HG03354 (cell line): Measurements from ENCODE around the gene EFCC1.
A peak's percentile ranks its signal among the peaks of the same experiment; 100 is the strongest.

ENCODE experiments used
- ATAC-seq: cut with Tn5 transposase; IDR thresholded peaks from one replicate; pipeline ENCODE4 v1.9.1; 2021; ENCODE audit warnings: mild to moderate bottlenecking; ENCODE audit not compliant: unreplicated experiment, poor library complexity, severe bottlenecking

The EFCC1 gene

GRCh38 chr3:129026728-129027543, 25.8 kb downstream of the EFCC1 start:
- ATAC-seq: peak; percentile 99

- ATAC-seq: no peak
Observed at GRCh38 chr3:129027544-129027880, 26.4 kb downstream of the EFCC1 start.

GRCh38 chr3:129028866-129029265, 27.8 kb downstream of the EFCC1 start:
- ATAC-seq: no peak

- no peak for ATAC-seq
Observed at GRCh38 chr3:129030611-129031010, 29.5 kb downstream of the EFCC1 start.

DNA sequence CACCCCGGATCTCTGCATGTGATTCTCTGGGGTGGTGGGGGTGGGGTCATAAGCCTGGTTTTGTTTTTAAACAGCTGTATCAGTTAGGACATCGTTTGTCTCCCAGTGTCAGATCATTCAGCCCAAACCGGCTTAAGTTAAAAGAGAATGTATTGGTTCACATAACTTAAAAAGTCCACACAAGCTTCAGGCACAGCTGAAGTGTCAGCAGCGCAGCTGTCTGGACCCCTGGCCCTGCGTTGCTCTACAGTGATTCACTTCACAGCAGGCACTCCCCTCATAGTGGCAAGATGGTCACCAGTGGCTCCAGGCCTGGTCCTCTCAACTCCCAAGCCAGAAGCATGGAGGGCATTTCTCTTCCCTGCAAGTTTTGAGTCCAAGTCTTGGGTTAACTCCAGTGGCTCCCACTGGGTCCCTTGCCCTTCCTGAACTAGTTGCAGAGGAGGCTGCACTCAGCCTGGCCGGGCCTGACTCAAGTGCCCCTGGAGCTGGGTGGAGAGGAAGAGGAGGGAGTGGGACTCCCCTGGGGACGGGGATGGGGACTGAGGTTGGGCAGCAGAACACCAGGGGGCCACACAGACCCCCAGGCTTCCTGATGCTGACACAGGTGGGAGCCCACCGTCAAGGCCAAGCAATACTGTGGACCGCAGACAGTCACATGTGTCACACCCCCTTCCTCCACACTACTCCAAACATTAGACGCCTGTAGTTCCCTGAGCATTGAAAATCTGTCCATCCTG, 30.5 kb downstream of the EFCC1 start:
- ATAC-seq: no peak

DNA sequence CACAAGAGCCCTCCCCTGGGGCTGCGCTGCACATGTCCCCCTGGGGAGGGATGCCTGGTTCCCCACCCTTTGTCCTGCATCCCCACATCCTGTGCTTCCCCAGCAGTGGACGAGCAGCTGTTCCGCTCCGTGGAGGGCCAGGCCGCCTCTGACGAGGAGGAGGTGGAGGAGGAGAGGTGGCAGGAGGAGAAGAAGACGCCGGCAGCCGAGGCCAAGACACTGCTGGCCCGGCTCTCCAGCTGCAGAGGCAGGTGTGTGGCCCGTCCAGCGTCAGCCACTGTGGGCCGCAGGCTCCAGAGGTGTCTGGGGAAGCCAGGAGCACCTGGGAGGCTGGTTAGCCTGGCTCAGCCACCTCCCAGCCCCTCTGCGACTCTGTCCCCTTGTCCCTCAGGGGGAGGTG, 31.6 kb downstream of the EFCC1 start:
- no peak for ATAC-seq

DNA sequence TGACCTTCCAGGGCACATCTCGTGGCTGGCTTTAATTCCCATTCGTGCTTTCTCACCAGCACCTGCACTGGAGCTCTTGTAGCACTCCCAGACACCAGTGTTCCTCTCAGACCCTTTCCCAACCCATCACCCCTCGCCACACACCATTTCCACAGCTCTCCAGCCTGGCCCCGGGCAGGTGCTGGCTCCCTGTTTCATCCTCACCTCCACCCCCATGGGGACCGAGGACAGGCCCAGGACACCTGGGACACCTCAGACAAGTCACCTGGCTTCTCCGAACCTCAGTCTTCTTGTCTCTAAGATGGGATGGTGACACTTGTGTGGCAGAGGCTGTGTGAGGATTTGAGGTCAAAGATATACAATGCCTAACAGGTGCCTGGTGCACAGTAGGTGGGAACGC, 32.0 kb downstream of the EFCC1 start:
- ATAC-seq: no peak

GRCh38 chr3:129033633-129034321, 32.7 kb downstream of the EFCC1 start:
- no peak for ATAC-seq

DNA sequence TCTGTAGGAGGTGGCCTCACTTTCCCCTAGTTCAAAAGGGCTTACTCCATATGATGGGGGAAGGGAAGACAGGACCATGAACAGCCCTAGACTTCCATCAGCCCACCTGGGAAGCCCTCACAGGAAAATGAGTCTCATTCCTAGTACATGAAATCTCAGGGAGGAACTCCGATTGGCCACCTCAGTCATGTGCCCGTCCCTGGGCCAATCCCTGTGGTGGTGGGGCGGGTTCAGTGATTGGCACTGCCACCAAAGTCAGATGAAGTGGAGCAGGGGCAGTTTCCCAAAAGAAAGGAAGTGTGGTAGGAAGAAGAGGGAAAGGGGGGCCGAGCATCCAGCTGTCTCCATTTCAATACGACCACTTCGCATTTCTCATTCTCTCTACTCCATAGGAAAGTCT, 33.5 kb downstream of the EFCC1 start:
- ATAC-seq: no peak

DNA sequence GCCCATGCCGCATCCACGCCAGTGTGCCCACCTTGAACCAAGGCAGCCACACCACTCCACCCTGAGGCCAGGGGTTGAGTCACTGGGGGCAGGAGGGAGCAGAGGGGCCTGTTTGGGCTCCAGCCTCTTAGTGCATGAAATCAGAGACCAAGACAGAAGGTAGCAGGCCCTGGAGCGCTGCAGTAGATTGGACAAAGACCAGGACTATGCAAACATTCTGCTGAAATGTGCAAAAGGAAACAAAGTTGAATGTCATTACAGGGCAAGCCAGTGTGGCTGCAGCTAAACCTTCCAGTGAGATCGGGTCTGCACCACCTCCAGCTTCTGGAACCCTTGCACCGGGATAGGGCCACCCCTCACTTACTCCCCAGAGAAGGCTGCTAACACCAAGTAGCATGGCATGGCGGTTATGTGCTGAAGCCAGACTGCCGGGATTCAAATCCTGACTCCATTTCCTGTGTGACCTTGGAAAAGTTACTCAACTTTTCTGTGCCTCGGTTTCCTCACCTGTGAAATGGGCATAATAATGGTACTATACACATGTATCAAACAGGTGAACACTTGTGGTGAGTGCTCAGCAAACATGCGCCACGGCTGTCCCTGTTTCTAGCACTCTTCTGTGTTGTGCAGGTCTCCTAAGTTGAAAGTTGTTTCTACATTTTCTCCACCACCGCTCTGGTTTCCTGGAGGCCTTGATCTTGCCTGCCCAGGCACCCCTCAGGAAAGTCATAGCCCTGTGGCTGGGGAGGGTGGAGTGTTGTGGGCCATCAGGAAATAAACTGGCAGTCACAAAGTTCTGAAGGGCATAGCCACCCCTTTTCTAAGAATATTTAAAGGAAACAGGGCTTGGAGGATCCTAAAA, 34.5 kb downstream of the EFCC1 start:
- ATAC-seq: no peak

DNA sequence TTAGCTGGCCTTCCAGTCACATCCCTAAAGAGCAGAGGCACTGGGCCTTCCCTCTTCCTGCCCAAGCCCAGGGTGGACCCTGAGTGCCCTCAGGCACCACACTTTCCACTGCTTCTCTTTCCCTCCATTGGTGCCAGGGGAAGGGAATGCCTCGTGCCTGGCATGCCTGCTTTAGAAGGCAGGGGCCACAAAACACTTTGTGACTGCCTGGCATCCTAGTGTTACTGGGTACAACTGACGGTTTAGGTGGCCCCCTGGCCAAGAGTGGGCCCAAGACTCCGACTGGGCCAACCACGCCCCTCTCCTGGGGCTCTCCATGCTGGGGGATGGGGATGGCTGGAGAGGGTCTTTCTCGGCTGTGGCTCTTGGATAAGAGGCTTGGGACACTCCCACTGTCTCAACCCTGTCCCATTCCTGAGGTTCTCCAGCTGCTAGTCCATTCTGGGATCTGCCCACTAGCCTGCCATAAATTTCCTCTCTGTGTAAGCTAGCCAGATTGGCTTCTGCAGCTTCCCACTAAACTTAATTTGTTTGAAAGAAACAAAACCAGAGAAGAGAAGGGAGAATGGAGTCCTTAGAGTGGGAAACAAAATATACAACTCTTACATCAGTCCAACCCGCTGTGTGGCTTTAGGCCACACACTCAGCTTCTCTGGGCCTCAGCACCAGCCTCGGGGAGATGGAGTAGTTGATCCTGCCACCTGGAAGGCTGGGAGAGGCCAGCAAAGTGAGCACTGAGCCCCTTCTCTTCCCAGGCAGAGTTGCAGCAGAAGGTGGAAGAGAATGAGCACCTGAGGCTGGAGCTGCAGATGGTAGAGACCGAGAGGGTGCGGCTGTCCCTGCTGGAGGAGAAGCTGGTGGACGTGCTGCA, 35.4 kb downstream of the EFCC1 start:
- no peak for ATAC-seq

- ATAC-seq: no peak
Observed at GRCh38 chr3:129037093-129037419, 36.0 kb downstream of the EFCC1 start.

DNA sequence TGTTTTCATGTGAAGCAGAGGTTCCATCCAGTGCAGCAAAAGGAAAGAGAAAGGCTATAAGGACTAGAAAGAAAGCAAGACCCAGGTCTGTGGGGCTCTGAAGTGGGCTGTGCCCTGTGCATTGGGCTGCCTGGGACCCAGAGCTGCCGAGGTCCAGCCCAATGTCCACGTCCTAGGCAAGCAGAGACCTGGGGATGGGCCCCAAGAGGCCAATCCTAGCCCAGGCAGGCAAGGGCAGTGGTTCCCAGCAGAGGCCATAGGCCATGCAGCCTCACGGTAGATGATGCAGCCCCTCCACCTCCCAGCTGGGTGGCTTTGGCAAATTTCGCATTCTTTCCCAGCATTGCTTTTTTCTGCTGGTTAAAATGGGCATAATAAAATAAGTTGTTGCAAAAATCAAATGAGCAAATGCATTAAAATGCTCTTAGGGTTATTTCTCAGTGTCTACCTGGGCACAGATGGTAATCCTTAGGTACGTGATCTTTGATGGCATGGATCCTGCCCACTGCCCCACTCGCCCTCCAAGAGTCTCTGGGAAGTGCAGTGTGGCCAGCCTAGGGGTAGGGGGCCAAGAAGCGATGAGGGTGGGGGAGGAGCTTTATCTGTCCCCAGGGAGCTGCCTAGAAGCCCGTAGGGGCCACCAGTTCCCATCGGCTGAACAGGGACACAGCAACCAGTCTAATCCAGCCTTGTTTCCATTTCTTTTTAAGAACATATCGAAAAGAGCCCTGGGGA, 37.2 kb downstream of the EFCC1 start:
- ATAC-seq: no peak

GRCh38 chr3:129039271-129040038, 38.4 kb downstream of the EFCC1 start:
- no peak for ATAC-seq

DNA sequence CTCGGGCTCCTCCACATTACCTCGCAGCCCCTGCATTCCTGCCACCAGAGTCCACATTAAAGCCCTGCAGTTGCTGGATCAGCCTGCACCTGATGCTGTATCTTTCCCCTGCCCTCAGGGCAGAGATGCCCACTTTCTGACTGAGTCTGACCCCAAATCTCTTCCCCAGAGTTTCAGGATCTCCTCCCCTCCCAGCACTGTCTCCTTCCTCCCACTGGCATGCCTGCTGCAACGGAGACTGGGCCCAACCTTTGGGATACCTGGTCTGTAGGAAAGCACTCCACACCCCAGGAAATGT, 38.9 kb downstream of the EFCC1 start:
- ATAC-seq: no peak

DNA sequence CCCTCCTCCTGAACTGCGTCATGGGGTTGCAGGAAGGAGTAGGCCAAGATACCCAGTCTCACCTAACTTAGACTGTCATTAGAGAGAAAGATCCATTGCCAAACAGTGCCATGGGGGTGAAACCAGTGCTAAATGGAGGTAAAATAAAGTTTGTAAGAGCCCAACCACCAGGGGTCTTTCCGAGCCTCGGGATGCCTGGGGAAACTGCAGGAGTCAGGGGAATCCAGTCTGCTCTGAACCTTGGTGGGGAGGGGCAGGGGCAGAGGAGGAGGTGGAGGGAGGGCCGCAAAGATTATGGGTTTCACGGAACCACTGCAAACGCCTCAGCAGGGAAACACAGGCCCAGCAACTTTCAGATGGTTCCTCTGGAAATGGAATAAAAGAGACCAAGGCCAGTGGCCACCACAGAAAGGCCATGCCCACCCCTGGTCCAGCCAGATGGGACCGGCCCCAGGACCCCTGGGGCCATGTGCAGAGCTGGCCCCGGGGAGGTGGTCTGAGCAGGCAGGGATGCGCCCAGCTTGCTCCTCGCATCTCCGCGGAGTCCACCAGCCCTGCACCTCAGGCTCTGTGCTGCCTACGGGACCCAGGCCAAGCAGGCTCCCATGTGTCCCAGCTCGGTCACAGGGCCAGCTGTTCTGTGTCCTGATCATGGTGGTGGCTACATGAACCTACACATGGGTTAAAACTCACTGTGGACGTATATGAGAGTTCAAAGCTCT, 39.6 kb downstream of the EFCC1 start:
- no peak for ATAC-seq

DNA sequence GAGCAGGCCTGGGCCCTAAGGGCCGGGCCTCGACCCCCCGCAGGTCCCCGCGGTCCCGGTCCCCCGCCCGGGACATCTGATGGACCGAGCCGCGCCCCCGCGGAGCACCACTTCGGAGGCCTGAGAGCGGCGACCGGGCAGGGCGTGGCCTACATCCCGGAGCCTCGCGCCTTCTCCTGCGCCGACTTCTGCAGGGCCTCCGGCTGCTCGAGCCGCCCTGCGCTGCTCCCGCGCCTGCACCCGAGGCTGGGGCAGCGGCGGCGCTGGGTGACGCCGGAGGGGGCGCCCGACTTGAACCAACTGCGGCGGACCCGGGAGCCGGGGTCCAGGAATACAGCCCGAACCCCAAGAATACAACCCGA, 44.6 kb downstream of the EFCC1 start:
- no peak for ATAC-seq
